OCI-LY7 (cell line): Measurements from ENCODE around the gene MRPS2.

Experiments
- CTCF ChIP-seq: fragments of 200-600 bp; sonication (generic); conservative IDR thresholded peaks from 2 replicates; pipeline ENCODE4 v1.5.1; 2014; ENCODE audit warnings: mild to moderate bottlenecking, antibody characterized with exemption, low read length, moderate library complexity, mixed read lengths
- EZH2phosphoT487 ChIP-seq: fragments of 200-600 bp; sonication (generic); IDR thresholded peaks from 2 replicates; pipeline ENCODE4 v1.6.1; 2018; ENCODE audit warnings: low read depth, borderline replicate concordance, mild to moderate bottlenecking, mixed run types, antibody characterized with exemption, low read length, moderate library complexity, mixed read lengths

GRCh38 chr9:135552021-135552697, 51.7 kb downstream of the MRPS2 start:
- TF ChIP-seq CTCF (no peak), EZH2phosphoT487 (no peak)
